OCI-M2 (cell line): Measurements from ENCODE around the gene SPIC.

Experiments
- DNase-seq: peaks from one replicate; lab custom pipeline; 2025; ENCODE audit not compliant: unreplicated experiment; lab: John Stamatoyannopoulos, UW

The SPIC gene

GRCh38 chr12:101527682-101528081 is 52.5 kb downstream of the SPIC start:
- DNase-seq, result no peak

GRCh38 chr12:101536069-101536674 is 61.0 kb downstream of the SPIC start:
- DNase-seq, result no peak
